ENCODE measurements around the gene TBC1D25.

The TBC1D25 gene, protein sequence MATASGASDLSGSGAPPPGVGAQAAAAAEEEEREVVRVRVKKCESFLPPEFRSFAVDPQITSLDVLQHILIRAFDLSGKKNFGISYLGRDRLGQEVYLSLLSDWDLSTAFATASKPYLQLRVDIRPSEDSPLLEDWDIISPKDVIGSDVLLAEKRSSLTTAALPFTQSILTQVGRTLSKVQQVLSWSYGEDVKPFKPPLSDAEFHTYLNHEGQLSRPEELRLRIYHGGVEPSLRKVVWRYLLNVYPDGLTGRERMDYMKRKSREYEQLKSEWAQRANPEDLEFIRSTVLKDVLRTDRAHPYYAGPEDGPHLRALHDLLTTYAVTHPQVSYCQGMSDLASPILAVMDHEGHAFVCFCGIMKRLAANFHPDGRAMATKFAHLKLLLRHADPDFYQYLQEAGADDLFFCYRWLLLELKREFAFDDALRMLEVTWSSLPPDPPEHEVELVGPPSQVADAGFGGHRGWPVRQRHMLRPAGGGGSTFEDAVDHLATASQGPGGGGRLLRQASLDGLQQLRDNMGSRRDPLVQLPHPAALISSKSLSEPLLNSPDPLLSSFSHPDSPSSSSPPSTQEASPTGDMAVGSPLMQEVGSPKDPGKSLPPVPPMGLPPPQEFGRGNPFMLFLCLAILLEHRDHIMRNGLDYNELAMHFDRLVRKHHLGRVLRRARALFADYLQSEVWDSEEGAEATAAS

DNA sequence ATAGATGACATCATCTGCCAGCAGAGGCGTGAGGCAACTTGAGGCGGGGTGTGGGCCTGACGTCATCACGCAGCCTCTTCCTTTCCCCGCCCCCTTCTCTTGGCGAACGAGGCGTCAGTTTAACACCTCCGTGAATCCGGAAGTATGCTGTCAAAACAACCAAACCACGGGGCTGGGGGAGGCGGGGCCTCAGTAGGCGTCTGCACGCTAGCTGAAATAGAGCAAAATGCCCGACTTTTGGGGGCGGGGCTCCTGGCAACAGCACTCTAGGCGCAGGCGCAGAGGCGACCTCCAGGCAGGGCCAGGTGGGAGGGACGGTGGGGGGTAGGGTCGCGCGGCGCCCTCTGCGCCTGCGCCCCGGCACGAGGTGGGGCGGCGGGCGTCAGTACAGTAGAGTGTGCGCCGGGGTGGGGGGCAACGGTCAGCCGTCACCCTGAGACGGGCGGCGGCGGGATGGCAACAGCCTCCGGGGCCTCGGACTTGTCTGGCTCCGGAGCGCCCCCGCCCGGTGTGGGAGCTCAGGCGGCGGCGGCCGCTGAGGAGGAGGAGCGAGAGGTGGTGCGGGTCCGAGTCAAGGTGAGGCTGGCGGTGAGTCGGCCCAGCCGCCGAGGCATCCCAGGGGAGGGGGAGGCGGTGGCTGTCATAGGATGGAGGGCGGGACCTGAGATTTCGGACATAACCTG, at the start of gene TBC1D25:
TSS of gene TBC1D25 (plus strand) at position 370 of the 683 bp plus-strand sequence. CDS start at position 454, 84 bp downstream.
- DNase-seq: peak; percentile 94

DNA sequence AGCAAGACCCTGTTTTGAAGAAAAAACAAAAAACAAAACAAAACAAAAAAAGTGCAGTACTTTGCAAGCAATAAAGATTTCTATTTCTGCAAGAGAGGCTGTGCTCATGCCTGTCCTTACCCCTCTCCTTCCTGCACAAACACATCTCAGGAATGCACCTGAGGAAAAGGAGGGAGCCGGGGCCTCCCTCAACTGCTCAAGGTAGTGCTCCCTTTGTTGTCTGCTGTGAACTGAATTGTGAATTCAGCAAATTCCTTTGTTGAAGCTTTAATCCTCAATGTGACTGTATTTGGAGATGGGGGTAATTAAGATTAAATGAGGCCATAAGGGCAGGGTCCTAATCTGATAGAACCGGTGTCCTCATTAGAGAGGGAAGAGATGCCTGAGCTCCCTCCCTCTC, 49.6 kb upstream of the TBC1D25 start:
- DNase-seq: no peak

DNA sequence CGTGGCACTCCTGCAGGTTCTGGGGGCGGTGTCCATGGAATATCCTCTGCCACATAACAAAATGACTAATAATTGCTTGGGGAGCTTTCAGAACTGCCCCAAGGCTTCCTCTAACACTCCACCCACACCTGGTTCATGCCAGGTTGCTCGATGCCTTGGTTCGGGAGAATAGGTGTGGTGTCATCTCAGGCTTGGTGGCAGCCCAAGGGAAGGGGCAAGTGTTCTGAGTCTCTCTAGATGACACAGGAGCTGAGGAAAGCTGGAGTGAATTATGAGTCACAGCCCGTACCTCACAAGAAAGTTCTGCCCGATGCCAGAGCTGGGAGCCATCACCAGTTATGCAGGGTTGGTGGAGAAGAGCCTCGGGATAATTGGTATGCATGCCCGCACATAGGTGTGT, 48.9 kb upstream of the TBC1D25 start:
- no peak for DNase-seq

DNA sequence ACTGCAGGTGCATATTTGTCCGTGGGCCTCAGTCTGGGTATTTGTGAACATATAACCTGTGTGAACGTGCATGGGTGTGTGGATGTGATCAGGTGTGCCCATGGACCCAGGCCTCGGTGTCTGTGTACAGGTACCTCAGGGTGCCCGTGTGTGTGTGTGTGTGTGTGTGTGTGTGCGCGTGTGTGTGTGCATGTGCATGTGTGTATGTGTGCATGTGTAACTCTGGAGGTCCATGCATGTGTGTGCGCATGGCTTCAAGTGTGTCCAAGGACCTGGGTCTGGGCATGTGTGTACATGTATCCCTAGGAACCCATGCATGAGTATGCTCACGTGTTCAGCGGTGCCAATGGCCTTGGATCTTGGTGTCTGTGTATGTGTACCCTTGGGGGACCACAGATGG, 47.7 kb upstream of the TBC1D25 start:
- DNase-seq: no peak

DNA sequence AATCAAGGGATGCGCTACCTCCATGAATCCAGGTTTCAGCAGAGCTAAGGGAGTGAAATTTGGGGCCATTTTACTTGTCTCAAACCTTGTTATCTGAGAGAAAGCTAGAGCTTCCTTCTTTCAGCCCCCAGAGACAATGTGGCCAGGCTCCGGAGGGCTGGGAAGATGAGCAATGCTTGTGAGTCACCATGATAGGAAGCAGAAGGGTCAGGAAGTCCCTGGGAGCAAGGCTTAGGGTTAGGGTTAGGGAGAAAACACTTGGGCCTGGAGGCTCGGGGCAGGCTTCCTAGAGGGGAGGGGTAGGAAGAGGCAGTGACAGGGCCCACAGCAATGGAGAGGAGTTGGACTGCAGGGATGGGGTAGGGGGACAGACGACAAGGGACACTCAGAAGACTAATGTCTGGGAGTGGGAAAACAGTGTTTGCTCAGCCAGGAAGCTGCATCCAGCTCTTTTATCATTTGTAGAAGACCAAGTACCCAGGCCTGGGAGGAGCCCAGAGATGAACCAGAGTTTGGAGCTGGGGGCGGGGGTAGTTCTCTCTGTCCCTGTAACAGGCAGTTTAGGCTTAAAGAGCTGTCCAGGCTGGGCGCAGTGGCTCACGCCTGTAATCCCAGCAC, 47.1 kb upstream of the TBC1D25 start:
- no peak for DNase-seq

DNA sequence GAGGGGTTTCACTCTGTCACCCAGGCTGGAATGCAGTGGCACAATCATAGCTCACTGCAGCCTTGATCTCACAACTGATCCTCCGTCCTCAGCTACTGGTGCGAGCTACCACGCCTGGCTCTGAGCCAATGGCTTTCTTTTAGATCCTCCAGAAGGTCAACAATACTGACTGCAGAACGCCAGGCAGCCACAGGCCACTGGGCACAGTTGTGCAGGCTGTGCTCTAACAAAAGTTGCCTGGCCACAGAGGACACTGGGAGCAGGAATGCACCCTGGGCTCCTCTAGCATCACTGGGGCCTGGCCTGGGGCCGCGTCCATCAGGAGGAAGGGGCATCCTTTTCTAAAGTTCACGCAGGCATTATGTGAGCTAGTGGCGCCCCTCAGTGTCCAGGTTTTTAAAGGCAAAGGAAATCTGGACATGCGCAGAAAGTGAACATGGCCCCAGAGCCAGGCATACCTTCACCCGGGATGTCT, 45.6 kb upstream of the TBC1D25 start:
- no peak for DNase-seq

DNA sequence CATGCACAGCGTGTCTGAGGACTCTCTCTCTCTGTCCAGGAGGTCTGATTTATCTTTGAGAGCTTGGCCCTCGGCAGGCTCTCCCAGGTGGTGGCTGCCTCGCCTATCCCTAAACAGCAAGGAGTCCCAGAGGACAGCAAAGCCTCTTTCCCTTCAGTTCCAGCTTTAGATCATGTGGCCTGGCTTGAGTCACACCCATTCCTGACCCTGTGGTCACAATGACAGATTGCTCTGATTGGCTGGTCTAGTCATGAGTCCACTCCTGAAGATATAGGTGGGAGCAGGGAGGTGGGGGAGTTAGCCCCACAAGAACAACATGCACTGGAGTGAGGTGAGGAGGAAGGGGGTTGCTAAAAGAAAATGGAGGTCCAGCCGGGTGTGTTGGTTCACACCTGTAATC, 42.9 kb upstream of the TBC1D25 start:
- no peak for DNase-seq

DNA sequence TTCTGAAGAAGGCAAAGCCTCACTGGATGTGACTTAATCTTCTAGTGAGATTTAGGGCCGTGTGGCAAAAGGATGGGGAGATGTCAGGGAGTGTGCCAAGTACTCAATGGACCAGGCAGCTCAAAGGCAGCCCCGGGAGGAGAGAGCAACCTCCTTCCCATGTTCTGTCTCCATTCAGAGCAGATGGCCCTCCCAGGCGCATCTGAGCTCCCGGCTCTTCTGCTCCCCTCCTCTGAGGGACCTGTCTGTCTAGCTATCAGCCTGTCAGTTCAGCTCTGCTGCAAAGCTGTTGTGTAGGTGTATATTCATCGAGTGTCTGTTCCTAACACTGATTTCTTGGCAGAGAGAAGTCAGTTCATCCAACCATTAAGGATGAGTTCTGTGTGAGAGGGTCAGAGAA, 41.6 kb upstream of the TBC1D25 start:
- DNase-seq: no peak

DNA sequence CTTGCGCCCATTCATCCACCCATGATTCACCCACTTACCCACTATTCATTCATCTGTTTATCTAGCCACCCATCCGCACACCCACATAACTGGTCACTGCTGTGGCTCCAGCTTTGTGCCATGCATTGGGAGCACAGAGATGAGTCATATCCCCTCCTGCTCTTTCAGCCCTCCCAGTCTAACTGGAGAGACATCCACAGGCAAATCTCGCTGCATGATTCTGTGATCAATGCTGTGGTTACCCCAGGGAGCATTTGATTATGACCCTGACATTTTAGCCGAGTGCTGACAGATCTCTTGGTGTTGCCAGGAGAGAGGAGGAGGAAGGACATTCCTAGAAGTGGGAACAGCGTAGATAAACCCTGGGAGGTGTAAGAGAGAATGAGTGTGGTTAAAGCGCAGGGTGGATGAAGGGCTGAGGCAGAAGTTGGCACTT, 41.1 kb upstream of the TBC1D25 start:
- DNase-seq: no peak

DNA sequence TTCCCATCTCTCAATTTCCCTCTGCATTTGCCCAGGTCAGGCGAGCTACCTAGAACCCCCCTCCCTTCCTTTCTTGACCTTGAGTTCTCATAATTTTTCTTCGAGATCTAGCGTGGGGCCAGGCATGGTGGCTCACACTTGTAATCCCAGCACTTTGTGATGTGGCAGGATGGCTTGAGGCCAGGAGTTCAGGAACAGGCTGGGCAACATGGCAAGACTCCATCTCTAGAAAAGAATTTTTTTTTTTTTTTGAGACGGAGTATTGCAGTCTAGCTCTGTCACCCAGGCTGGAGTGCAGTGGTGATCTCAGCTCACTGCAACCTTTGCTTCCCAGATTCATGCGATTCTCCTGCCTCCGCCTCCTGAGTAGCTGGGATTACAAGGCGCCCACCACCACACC, 35.3 kb upstream of the TBC1D25 start:
- DNase-seq: no peak

DNA sequence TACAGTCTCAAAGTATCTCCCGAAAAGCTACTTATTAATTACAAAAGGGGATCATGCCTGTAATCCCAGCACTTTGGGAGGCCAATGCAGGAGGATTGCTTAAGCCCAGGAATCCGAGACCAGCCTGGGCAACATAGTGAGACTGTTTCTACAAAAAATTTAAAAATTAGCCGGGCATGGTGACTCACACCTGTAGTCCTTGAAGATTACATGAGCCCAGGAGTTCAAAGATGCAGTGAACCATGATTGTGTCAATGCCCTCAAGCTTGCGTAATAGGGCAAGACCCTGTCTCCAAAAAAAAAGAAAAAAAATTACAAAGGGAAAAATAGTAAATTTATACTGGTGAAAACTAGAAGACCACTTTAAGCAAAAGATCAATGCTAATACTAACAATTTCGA, 34.0 kb upstream of the TBC1D25 start:
- DNase-seq: no peak

DNA sequence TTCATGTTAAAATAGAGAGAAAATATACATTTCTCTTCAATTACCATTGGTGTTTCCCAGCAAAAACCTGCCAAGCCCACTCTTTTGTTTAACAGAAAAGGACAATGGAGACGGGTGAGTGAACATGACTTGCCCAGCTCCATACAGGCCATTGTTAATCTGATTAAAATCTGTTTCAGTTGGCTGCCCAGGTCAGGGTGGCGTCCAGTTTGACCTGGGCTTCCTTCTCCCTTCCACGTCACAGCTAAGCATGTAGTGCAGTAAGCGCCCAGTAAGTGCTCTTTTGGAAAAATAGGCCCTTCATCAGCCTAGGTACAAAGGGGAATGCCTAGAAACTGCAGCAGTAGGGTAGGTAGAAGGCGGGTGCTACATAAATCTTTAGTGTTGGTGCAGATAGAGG, 32.3 kb upstream of the TBC1D25 start:
- DNase-seq: no peak

DNA sequence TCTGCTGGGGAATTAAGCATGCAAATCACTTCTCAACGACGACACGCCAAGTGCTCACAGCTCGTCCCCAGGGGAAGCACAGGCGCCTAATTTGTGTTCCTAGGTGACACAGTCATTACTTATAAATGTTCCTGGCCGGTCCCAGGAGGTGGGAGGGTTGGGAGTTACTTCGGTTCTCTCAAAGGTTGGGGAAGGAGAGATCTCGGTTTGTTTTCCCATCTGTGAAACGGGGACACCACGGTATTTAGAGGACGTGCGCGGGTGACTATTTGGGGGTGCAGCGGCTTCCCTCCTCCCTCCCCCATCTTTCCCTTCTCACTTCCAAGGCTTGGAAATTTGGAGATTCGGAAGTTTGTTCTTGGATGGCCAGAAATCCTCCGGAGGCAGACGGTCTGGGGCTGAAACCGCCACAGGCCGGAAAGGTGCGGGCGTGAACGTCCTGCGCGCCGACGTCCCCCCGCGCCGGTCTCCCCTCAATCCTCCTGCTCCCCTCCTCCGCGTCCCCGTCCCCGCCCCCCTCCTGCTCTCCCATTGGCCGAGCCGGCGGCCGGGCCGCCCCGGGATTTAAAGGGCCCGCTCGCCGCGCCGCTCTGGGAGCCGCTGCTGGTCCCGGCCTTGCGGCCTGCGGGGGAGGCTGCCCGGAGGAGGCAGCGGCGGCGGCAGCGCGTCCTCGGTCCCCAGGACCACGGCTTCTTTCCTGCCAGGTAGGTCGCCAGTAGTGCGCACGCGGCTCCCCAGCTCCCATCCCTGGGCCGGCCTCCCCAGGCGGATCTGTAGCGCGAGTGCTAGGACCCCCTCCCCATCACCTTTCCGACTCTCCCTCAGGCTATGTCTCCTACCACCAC, 30.9 kb upstream of the TBC1D25 start, which contains the start of gene PORCN:
TSS of gene PORCN (plus strand) at position 593 of the 845 bp plus-strand sequence. CDS start 829 bp downstream, outside the sequence.
- peak; percentile 60 for DNase-seq

DNA sequence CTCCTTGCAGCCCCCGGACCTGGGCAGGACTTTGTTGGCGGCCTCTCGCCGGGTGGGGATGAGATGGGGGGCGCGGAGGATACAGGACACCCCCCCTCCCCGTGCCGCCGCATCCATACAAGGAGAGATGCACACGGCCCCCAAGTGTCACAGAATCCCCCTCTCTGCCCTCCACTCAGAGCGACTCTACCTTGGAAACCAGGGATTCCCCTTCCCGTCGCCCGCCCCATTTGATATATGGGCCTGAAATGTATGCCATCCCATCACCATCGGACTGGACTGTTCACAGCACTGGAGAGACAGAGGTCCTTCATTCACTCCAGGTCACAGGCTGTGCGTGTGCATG, 30.3 kb upstream of the TBC1D25 start:
- DNase-seq: no peak

DNA sequence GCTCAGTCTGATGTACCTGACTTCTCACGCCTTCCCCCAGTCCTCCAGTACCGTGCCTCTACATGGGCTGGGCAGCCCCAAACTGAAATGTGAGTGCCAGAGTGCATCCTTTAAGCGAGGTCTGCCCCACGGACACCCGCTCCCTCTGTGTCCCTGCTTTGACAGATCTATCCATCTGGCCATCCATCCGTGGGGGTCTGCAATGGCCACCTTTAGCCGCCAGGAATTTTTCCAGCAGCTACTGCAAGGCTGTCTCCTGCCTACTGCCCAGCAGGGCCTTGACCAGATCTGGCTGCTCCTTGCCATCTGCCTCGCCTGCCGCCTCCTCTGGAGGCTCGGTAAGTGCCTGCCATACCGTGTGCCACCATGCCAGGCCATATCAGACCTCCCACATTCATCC, 29.9 kb upstream of the TBC1D25 start:
- no peak for DNase-seq

DNA sequence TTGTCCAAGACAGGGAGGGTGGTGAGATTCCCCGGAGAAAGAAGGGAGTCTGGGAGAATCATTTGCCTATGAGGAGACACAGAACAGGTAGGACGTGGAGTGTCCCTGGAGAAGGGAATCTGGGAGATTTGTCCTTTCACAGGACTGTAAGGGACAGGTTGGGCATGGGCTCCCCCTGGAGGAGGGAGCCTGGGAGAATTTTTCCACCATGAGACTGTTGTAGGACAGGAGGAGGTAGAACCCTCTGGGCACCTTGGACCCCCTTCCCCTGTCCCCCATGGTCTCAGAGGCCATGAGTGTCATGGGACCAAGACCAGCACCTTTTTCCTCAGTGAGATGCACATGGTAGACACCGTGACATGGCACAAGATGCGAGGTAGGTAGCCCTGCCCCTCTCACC, 28.0 kb upstream of the TBC1D25 start:
- no peak for DNase-seq

DNA sequence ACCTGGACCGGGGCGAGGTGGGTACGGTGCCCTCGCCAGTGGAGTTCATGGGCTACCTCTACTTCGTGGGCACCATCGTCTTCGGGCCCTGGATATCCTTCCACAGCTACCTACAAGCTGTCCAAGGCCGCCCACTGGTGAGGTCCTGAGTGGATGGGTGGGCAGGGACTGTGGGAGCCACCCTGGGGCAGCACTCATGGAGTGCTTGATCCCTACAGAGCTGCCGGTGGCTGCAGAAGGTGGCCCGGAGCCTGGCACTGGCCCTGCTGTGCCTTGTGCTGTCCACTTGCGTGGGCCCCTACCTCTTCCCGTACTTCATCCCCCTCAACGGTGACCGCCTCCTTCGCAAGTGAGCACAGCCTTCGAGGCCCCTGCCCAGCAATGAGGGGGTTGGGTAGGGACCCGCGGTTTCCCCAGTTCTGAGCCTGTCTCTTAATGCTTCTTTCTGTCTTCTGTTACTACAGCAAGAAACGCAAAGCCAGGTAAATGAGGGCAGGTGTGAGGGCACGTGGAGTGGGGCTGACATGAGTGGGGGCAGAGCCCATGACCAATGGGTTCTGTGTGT, 27.1 kb upstream of the TBC1D25 start:
- DNase-seq: no peak

DNA sequence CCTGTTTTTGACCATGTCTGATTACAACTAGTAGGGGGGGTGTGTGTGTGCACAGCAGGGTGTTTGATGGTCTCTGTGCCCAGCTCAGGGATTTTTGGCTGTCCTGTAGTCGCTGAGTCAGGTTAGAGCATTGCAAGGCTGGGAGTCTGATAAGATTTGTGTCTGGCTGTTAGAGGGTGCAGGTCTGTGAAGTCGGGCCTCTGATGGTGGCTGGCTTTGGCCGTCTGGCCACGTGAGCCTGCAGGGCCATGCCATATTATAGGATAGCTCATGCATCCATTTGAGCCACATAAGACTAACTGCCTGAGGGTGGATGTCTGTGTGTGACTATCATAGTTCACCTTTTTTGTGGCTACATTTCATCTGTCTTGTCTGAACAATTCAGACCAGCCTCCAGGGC, 25.8 kb upstream of the TBC1D25 start:
- no peak for DNase-seq

DNA sequence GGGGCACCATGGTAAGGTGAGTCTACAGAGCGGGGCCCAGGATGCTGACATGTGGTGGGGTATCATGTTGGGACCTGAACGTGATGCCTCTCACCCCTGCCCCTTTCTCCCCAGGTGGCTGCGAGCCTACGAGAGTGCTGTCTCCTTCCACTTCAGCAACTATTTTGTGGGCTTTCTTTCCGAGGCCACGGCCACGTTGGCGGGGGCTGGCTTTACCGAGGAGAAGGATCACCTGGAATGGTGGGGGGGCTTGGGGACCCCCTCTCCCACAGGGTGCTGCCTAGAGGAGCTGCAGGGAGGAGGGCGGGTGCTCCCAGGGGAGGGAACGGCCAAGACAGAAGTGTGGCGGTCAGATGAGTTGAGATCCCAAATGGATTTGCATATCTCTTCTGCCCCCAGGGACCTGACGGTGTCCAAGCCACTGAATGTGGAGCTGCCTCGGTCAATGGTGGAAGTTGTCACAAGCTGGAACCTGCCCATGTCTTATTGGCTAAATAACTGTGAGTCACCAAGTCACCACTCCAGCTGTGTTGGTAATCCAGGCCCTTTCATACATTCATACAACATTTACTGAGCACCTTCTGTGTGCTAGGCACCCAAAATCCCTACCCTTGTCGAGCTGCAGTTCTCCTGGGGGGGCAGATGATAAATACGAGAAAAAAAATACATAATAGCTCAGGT, 25.2 kb upstream of the TBC1D25 start:
- no peak for DNase-seq

DNA sequence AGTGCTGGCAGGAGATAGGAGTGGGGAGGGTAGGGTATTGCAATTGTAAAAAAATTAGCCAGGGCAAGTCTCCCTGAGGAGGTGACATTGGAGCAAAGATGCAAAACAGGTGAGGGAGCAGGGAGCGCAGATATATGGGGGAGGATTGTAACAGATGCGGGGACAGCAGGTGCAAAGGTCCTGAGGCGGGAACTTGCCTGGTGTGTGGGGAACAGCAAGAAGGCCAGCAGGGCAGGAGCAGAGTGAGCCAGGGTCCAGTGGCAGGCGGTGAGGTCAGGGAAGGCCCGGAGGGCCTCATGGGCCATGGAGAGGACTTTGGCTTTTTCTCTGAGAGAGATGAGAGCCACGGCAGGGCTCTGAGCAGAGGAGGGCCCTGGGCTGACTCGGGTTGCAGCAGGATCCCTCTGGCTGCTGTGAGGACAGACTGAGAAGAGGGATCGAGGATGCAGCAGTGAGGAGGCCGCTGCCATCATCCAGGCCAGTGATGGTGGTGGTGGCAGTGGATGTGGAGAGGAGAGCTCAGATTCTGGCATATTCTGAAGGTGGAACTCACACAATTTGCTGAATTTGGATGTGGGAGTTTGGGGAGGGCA, 24.6 kb upstream of the TBC1D25 start:
- no peak for DNase-seq

DNA sequence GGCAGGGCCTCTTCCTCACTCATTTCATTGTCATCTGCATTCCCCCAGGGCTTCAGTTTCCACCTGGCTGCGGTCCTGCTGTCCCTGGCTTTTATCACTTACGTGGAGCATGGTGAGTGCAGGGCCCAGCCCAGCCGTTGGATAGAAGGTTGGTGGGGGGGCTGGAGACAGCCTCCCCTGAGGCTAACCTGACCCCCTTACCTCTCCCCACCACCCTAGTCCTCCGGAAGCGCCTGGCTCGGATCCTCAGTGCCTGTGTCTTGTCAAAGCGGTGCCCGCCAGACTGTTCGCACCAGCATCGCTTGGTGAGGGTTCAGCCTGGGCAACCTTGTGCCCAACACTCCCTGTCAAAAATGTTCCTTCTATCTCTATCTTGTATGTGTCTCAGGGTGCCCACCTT, 23.7 kb upstream of the TBC1D25 start:
- DNase-seq: no peak

Data from activated CD4-positive, alpha-beta T cell treated with anti-CD3 and anti-CD28 coated beads for 1 hour (primary cell).